Measurements from ENCODE around the gene CXorf49.

DNA sequence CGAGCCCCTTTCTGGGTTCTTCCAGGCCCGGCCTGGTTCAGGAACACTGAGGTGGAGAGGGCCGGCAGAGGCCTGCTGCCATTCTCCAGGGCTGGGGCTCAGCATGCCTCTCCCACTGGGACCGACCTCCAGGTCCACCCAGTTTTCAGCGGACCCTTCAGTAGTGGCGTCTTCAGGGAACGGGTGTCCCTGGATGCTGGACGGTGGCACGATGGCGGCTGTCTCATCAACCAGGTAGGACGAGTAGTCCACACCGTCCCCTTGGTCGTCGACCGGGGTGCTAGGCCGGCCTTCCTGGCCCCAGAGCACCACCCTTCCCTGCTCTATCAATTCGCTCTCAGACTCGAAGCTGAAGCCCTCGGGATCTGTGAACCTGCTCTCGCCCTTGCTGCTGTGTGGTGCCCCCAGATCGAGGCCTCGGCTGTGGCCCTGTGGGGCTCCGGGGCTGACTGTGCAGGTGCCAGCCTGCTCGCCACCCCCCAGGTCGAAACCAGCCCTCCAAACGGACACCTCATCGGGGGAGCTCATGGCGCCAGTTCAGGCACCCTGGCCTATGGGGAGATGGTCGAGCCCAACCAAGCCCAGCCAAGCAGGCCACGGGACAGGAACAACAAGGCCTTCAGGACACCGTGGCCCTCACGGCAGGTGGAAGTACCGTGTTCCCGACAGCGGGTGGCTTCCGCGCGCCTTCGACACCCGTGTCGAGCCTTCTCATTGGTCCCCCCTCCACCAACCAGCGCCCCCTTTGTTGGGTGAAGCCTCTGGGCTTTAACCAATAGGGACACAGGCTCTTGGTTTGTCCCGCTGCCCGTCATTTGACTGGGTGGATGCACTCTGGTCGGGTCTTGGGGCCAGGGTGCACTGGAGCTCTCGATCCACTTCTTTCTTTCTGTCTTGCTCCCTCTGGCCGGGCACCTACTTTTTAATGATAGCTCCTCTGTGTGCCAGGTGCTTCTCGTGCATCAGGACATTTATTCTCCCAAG lies 51.6 kb downstream of the CXorf49 start:
- TF ChIP-seq CTCF (IDR thresholded peaks at IDR 0.05) (no peak), POLR2A (IDR thresholded peaks at IDR 0.05) (no peak)

Data from adrenal gland (tissue), 5 donors.